GM12801 (cell line): ENCODE data around the gene ALDH3A1.

ENCODE experiments used
- TF ChIP-seq, protein P1 (sequence below): IDR thresholded peaks from one replicate; pipeline ENCODE4 v1.5.1; 2011; ENCODE audit warnings: control low read depth; ENCODE audit not compliant: insufficient read length; ENCODE audit errors: extremely low read depth

Gene ALDH3A1

DNA sequence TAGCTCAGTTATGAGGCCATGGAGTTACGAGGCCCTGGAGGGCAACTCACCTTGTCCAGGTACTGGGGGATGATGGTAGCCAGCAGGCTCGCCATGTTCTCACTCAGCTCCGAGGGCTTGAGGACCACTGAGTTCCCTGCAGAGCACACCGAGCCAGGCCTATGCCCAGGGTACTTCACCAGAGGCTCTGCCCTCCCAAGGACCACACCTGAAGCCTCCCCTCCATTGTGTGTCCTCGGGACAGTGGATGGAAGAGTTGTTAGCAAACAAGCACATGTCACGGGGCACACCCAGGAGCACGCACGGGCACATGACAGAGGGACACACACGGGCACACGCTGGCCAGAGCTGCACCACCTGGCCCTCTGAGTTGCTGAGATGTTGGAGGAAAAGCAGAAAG lies 5.6 kb downstream of the ALDH3A1 start:
- TF ChIP-seq, protein P1, sequence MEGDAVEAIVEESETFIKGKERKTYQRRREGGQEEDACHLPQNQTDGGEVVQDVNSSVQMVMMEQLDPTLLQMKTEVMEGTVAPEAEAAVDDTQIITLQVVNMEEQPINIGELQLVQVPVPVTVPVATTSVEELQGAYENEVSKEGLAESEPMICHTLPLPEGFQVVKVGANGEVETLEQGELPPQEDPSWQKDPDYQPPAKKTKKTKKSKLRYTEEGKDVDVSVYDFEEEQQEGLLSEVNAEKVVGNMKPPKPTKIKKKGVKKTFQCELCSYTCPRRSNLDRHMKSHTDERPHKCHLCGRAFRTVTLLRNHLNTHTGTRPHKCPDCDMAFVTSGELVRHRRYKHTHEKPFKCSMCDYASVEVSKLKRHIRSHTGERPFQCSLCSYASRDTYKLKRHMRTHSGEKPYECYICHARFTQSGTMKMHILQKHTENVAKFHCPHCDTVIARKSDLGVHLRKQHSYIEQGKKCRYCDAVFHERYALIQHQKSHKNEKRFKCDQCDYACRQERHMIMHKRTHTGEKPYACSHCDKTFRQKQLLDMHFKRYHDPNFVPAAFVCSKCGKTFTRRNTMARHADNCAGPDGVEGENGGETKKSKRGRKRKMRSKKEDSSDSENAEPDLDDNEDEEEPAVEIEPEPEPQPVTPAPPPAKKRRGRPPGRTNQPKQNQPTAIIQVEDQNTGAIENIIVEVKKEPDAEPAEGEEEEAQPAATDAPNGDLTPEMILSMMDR: no peak

- TF ChIP-seq, protein P1: no peak
Observed at GRCh38 chr17:19741832-19742457, 6.2 kb downstream of the ALDH3A1 start.

- TF ChIP-seq, protein P1: no peak
Observed at GRCh38 chr17:19740933-19741332, 7.2 kb downstream of the ALDH3A1 start.

- TF ChIP-seq, protein P1: no peak
Observed at GRCh38 chr17:19739241-19740201, 8.6 kb downstream of the ALDH3A1 start.

GRCh38 chr17:19738757-19739156 lies 9.3 kb downstream of the ALDH3A1 start:
- TF ChIP-seq, protein P1: no peak

DNA sequence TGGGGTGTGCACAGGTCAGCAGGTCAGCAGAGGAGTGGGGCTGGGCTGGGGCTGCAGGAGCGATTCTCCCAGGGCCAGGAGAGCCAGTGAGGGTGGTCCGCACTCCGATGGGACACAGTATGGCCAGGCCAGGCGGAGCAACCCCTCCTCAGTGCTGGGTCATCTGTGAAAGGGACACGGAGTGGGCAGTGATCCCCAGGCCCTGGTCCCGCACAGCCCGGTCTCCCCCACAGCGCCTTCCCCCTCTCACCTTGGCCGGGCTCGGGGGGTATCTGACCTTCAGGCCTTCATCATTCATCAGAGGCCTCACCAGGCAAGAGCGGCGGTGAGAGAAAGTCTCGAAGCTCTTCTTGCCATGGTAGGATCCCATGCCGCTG lies 10.0 kb downstream of the ALDH3A1 start:
- TF ChIP-seq, protein P1: no peak

- TF ChIP-seq, protein P1: no peak
Observed at GRCh38 chr17:19737305-19738072, 10.6 kb downstream of the ALDH3A1 start.
